ENCODE measurements around the gene UTP3.
"Not testable (repeated sequence)": the region's sequence is repeated elsewhere in the genome, so short reads cannot be mapped to it uniquely, and the experiment has no call there.

Gene UTP3

DNA sequence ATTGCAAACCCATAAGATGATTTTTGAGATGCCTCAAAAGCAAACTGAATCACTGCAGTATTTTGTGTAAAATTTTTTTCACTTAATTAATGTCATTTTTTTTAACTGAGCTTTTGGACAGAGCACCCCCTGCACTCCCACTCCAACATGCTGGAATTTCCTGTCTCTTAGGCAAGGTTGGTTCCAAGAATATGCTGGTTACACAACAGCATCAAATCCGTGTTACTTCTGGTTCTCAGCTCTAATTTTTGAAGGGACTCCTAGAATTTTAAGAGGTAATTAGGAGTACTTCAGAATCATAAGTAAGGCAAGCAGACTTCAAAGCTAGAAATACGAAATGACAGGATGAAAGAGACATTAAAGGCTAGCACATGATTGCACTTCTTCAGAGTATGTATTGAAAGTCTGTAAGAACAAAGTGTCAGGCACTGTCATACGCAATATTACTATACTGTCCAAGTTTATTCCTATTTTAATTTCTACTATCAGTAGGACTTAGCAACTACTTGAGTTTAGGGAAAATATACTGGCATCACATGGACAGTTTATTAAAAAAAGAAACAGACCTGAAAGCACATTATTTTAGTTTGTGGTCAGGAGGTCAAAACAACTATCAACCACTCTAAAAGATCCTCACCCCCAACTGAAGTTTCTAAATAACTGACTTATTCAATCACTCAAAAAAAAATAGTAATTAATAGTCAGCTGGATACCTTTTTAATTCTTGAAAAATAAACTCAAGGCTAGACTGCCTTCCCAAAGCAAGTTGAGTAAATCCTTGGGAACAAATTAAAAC is 20.4 kb upstream of the UTP3 start:
- Histone ChIP-seq H3K4me1 (ENCODE audit: control insufficient read depth, insufficient read depth, low read length, poor library complexity, severe bottlenecking) (no peaks in the 10 kb centered on the region), H3K36me3 (ENCODE audit: control insufficient read depth, insufficient read depth, low read length) (no peaks in the 10 kb centered on the region)
- 76 to 100% methylated on average over 2 of the region's 3 CpGs for WGBS, 2 experiments (ENCODE audit: insufficient coverage in 2 of 2)

DNA sequence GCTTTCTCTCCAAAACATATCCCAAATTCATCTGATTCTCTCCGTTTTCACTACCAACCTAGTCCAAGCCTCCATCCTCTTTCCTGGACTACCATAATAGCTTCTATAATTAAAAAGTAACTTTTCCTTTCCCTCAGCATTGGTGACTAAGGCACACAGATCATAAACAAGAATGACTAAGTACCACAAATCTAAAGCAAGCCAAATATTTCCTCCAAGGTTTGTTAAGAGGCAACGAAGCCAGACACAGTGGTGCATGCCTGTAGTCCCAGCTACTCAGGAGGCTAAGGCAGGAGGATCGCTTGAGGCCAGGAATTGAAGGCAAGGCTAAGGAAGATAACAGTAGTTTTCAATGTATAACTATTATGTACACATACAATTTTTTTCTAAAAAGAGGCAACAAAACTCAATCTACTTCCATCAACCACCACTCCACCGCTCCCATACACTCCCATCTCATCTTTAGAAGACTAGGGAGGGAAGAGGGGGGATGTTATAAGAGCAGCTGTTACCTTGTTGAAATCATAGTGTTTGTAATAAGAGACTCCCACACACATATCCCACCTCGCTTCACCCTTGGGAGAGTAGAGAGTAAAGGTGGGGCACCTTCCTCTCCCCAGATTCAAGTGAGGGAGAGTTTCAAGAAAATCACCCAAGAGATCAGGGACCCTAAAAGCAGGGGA is 17.9 kb upstream of the UTP3 start:
- H3K4me3 ChIP-seq (ENCODE audit: extremely low read depth, insufficient read depth, low read length, poor library complexity, severe bottlenecking) = no peak overlapping the region
- no peak overlapping the region for H3K27ac ChIP-seq (ENCODE audit: low read depth, low read length, severe bottlenecking)
- WGBS, 2 experiments (ENCODE audit: insufficient coverage in 2 of 2) = 50 to 95% methylated on average over 1 of the region's 5 CpGs
- no peaks in the 10 kb centered on the region for H3K4me1 ChIP-seq (ENCODE audit: control insufficient read depth, insufficient read depth, low read length, poor library complexity, severe bottlenecking)
- H3K36me3 ChIP-seq (ENCODE audit: control insufficient read depth, insufficient read depth, low read length) = no peaks in the 10 kb centered on the region
- no peaks in the 10 kb centered on the region for H3K9me3 ChIP-seq (ENCODE audit: control insufficient read depth, low read length)

More for the DNA sequence above, 20.4 kb upstream of the UTP3 start:
- H3K4me3 ChIP-seq (ENCODE audit: extremely low read depth, insufficient read depth, low read length, poor library complexity, severe bottlenecking) = no peak overlapping the region
- no peaks in the 10 kb centered on the region for H3K9me3 ChIP-seq (ENCODE audit: control insufficient read depth, low read length)
- H3K27ac ChIP-seq (ENCODE audit: low read depth, low read length, severe bottlenecking) = no peak overlapping the region

DNA sequence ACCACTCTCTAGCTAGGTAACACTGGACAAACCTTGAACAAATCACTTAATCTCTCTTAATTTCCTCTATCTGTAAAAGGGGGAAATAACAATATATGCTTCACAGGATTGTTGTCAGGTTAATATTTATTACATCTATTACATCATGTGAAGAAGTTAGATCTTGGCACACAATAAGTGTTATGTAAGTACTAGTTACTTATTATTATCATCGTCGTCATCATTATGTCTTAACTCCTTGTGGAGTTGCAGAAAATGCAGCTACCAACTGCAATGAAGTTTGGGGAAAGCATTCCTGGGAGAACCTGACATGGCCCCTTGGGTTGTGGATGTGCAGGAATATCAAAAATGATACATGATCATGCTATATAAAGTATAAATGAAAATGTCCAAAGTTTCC is 17.2 kb upstream of the UTP3 start:
- Histone ChIP-seq H3K4me3 (ENCODE audit: extremely low read depth, insufficient read depth, low read length, poor library complexity, severe bottlenecking) (no peak overlapping the region), H3K9me3 (ENCODE audit: control insufficient read depth, low read length) (no peaks in the 10 kb centered on the region), H3K4me1 (ENCODE audit: control insufficient read depth, insufficient read depth, low read length, poor library complexity, severe bottlenecking) (no peaks in the 10 kb centered on the region), H3K36me3 (ENCODE audit: control insufficient read depth, insufficient read depth, low read length) (no peaks in the 10 kb centered on the region), H3K27ac (ENCODE audit: low read depth, low read length, severe bottlenecking) (no peak overlapping the region)
- no CpG with 5 or more reads among the region's 2 CpGs for WGBS, 2 experiments (ENCODE audit: insufficient coverage in 2 of 2)

DNA sequence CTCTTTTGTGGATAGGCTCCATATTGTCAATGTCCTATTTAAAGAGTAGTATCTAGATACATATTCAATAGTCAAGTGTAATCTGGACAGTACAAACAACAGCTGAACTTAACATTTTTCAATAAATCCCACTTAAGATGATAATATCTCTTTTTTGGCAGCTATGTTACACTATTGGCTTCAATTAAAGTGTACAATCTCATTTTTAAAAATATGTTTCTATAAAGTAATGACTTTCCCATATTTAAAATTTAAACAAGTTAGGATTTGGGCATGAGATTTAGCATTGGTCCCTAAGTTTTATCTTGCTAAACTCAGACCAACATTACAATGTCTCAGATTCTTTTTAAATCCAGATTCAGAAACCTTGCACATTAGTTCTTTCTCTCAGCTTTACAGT is 14.1 kb upstream of the UTP3 start:
- H3K4me3 ChIP-seq (ENCODE audit: extremely low read depth, insufficient read depth, low read length, poor library complexity, severe bottlenecking) = no peak overlapping the region
- no peak overlapping the region for H3K27ac ChIP-seq (ENCODE audit: low read depth, low read length, severe bottlenecking)
- no peaks in the 10 kb centered on the region for H3K4me1 ChIP-seq (ENCODE audit: control insufficient read depth, insufficient read depth, low read length, poor library complexity, severe bottlenecking)
- H3K9me3 ChIP-seq (ENCODE audit: control insufficient read depth, low read length) = no peaks in the 10 kb centered on the region
- H3K36me3 ChIP-seq (ENCODE audit: control insufficient read depth, insufficient read depth, low read length) = no peaks in the 10 kb centered on the region

DNA sequence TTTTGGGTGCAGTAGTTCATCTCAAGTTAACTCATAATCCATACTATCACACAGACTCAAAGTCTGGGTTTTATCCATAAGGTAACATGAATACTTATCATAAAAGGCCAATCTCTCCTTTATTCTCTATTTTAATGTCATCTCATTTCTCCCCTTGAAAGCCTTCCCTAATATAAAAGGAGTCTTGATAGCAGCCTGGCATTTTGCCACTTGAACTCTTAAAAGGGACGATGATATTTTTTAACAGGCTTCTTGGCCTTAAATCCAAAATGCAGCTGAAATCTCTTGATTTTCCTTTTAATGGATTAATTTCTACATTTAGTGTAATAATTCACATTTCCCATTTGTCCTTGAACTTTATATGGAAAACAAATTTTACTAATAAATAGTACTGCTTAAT is 13.6 kb upstream of the UTP3 start:
- Histone ChIP-seq H3K36me3 (ENCODE audit: control insufficient read depth, insufficient read depth, low read length) (no peaks in the 10 kb centered on the region), H3K27ac (ENCODE audit: low read depth, low read length, severe bottlenecking) (no peak overlapping the region), H3K4me3 (ENCODE audit: extremely low read depth, insufficient read depth, low read length, poor library complexity, severe bottlenecking) (no peak overlapping the region), H3K4me1 (ENCODE audit: control insufficient read depth, insufficient read depth, low read length, poor library complexity, severe bottlenecking) (no peaks in the 10 kb centered on the region), H3K9me3 (ENCODE audit: control insufficient read depth, low read length) (no peaks in the 10 kb centered on the region)
- 67% methylated on average over 1 of the region's 1 CpG; no CpG with 5 or more reads in 1 of the 2 experiments for WGBS, 2 experiments (ENCODE audit: insufficient coverage in 2 of 2)

DNA sequence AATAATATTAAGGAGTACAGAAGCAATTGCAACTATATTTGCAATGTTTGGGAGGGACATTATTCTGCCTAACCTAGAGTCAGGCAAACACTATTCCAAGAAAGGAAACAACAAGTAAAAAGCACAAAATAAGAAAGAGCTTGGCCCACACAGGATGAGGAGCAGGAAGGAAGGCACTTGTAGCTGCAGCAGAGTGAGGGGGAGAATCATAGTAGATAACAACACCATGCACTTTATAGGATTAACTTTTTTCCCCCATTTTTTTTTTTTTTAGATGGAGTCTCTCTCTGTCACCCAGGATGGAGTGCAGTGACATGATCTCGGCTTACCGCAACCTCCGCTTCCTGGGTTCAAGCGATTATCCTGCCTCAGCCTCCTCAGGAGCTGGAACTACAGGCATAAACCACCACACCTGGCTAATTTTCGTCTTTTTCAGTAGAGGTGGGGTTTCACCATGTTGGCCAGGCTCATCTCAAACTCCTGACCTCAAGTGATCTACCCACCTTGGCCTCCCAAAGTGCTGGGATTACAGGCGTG is 11.7 kb upstream of the UTP3 start:
- no peaks in the 10 kb centered on the region for H3K9me3 ChIP-seq (ENCODE audit: control insufficient read depth, low read length)
- WGBS, 2 experiments (ENCODE audit: insufficient coverage in 2 of 2) = 67 to 98% methylated on average over 1 to 5 of the region's 6 CpGs
- H3K27ac ChIP-seq (ENCODE audit: low read depth, low read length, severe bottlenecking) = no peak overlapping the region
- no peaks in the 10 kb centered on the region for H3K4me1 ChIP-seq (ENCODE audit: control insufficient read depth, insufficient read depth, low read length, poor library complexity, severe bottlenecking)
- no peaks in the 10 kb centered on the region for H3K36me3 ChIP-seq (ENCODE audit: control insufficient read depth, insufficient read depth, low read length)
- no peak overlapping the region for H3K4me3 ChIP-seq (ENCODE audit: extremely low read depth, insufficient read depth, low read length, poor library complexity, severe bottlenecking)

DNA sequence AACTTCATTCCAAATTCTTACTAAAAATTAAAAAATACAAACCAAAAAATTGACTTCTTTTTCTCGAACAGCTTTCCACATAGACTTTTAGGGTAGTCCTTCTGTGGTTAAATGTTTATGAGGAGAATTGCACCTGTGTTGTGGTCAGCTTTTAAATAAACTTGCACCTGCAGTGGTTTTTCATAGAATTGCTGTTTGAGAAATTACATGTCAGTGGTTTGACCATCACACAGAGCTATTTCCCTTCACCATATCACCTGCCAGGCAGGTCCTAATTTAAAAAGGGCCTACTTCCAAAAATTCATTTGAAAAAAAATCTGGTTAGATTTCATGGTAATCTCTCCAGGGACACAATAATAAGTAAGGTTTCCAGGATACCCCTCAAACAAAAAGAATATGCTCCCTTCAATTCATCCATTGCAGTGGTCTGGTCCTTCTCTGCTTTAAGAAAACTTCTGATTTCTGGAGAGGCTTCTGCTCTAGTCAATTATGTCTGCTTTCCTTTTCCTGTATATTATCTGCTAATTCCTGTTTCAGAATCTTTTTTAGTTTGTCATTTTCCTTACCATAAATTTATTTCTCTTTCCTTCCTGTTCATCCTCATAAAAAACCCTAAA is 9.8 kb upstream of the UTP3 start:
- H3K4me1 ChIP-seq (ENCODE audit: control insufficient read depth, insufficient read depth, low read length, poor library complexity, severe bottlenecking) = no peaks in the 10 kb centered on the region
- WGBS, 2 experiments (ENCODE audit: insufficient coverage in 2 of 2) = no CpG with 5 or more reads among the region's 1 CpG
- no peak overlapping the region for H3K27ac ChIP-seq (ENCODE audit: low read depth, low read length, severe bottlenecking)
- H3K9me3 ChIP-seq (ENCODE audit: control insufficient read depth, low read length) = no peaks in the 10 kb centered on the region
- H3K36me3 ChIP-seq (ENCODE audit: control insufficient read depth, insufficient read depth, low read length) = no peaks in the 10 kb centered on the region
- no peak overlapping the region for H3K4me3 ChIP-seq (ENCODE audit: extremely low read depth, insufficient read depth, low read length, poor library complexity, severe bottlenecking)

DNA sequence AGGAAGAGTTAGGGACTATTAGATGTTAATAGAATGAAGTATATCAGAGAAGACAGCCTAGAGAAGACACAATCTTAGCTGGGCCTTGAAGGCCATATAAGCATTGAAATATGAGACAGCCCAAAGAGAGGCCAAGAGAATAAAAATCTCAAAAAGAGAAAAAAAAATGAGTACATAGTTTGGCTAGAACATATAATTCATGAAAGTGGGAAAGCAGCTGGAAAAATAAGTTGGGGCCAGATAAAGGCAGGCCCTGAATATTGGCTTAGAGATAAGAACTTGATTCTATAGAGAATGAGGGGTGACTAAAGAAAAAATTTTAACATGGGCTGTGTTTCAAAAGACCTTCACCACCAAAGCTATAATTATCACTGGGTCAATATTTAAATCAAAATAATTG is 7.4 kb upstream of the UTP3 start:
- Histone ChIP-seq H3K4me1 (ENCODE audit: control insufficient read depth, insufficient read depth, low read length, poor library complexity, severe bottlenecking) (no peaks in the 10 kb centered on the region), H3K36me3 (ENCODE audit: control insufficient read depth, insufficient read depth, low read length) (no peaks in the 10 kb centered on the region), H3K9me3 (ENCODE audit: control insufficient read depth, low read length) (no peaks in the 10 kb centered on the region), H3K27ac (ENCODE audit: low read depth, low read length, severe bottlenecking) (no peak overlapping the region), H3K4me3 (ENCODE audit: extremely low read depth, insufficient read depth, low read length, poor library complexity, severe bottlenecking) (no peak overlapping the region)

DNA sequence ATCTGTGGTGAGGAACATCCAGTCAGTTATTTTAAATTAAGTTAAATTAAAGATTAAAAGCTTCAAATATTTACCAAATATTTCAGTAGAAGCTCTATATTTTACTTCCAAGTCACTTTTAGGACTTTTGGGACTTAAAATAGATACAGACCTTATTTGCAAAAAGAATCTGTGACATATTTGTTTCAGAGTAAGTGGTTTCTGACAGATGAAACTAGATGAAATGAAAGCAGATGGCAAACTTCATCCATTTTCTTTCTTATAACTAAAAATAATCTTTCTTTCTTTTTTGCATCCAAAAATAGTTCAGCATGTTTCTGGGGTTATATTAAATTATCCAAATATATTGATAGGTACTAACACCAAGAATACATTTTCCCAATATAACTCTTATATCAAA is 6.6 kb upstream of the UTP3 start:
- Histone ChIP-seq H3K27ac (ENCODE audit: low read depth, low read length, severe bottlenecking) (no peak overlapping the region), H3K4me3 (ENCODE audit: extremely low read depth, insufficient read depth, low read length, poor library complexity, severe bottlenecking) (no peak overlapping the region), H3K4me1 (ENCODE audit: control insufficient read depth, insufficient read depth, low read length, poor library complexity, severe bottlenecking) (no peaks in the 10 kb centered on the region), H3K9me3 (ENCODE audit: control insufficient read depth, low read length) (no peaks in the 10 kb centered on the region), H3K36me3 (ENCODE audit: control insufficient read depth, insufficient read depth, low read length) (no peaks in the 10 kb centered on the region)

DNA sequence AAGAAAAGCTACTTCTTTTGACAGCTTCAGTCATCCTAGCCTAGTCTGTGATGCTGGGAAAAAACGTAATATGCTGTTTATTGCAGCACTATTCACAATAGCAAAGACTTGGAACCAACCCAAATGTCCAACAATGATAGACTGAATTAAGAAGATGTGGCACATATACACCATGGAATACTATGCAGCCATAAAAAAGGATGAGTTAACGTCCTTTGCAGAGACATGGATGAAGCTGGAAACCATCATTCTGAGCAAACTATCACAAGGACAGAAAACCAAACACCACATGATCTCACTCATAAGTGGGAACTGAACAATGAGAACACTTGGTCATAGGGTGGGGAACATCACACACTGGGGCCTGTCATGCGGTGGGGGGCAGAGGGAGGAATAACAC is 6.2 kb upstream of the UTP3 start:
- H3K9me3 ChIP-seq (ENCODE audit: control insufficient read depth, low read length); H3K4me3 ChIP-seq (ENCODE audit: extremely low read depth, insufficient read depth, low read length, poor library complexity, severe bottlenecking); H3K4me1 ChIP-seq (ENCODE audit: control insufficient read depth, insufficient read depth, low read length, poor library complexity, severe bottlenecking); H3K27ac ChIP-seq (ENCODE audit: low read depth, low read length, severe bottlenecking); H3K36me3 ChIP-seq (ENCODE audit: control insufficient read depth, insufficient read depth, low read length): not testable (repeated sequence)
- 100% methylated on average over 1 of the region's 3 CpGs for WGBS, 2 experiments (ENCODE audit: insufficient coverage in 2 of 2)

DNA sequence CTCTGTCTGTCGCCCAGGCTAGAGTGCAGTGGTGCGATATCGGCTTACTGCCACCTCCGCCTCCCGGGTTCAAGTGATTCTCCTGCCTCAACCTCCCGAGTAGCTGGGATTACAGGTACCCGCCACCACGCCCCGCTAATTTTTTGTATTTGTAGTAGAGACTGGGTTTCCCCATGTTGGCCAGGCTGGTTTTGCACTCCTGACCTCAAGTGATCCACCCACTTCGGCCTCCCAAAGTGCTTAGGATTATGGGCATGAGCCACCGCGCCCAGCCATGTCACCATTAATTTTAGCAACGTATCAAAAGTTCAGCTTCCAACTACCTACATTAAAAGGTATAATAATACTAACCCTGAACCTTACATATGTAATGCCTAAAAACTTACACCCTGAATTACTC is 940 bp upstream of the UTP3 start:
- WGBS, 2 experiments (ENCODE audit: insufficient coverage in 2 of 2) = 66 to 89% methylated on average over 4 to 9 of the region's 13 CpGs
- peak overlapping the region; percentile 90 for H3K27ac ChIP-seq (ENCODE audit: low read depth, low read length, severe bottlenecking)

More for the DNA sequence above, 940 bp upstream of the UTP3 start:
- peak overlapping the region; percentile 91 for H3K4me3 ChIP-seq (ENCODE audit: extremely low read depth, insufficient read depth, low read length, poor library complexity, severe bottlenecking)
- H3K9me3 ChIP-seq (ENCODE audit: control insufficient read depth, low read length) = no peaks in the 10 kb centered on the region
- peaks cover 21% of the 10 kb centered on the region for H3K36me3 ChIP-seq (ENCODE audit: control insufficient read depth, insufficient read depth, low read length)
- H3K4me1 ChIP-seq (ENCODE audit: control insufficient read depth, insufficient read depth, low read length, poor library complexity, severe bottlenecking) = peaks cover 2% of the 10 kb centered on the region
